HCEC 1CT (cell line): ENCODE data around the gene SLC9A1.

Experiments used
- DNase-seq: peaks from one replicate; pipeline ENCODE4 v3.0.0-alpha.2; 2017

The SLC9A1 gene

DNA sequence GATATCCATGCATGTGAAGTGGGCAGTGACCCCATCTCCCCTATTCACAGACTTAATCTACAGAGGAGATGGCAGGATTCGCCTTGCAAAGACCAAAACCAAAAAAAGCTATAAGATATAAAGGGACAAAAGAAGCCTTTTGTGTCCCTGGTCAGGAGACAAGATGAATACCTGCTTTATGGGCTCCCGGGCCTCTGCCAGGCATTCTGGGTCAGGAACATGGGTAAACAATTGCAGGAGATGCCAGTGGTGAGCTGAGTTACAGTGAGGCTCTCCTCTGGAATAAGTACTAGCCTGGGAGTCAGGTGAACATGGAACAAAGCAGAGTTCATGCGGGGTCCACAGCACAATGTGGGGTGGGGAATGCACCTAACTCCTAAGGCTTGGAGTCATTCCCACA is 4.7 kb downstream of the SLC9A1 start:
- no peak for DNase-seq

DNA sequence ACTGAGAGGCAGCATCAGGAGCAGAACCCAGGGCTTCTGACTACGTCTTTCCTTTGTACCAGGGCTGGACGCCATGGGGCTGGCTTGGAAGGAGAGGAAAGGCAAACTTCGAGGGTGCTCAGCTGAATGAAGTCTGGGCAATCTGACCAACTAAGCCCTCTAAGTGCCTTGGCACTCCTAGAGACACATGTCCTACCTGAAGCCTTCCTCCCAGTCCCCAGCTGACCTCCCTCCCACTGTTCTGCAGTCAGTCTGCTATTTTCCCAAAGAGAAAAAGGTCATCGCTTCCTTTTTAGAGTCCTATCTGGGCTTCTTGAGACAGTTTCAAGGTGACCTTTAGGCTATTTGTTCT is 5.2 kb downstream of the SLC9A1 start:
- no peak for DNase-seq

DNA sequence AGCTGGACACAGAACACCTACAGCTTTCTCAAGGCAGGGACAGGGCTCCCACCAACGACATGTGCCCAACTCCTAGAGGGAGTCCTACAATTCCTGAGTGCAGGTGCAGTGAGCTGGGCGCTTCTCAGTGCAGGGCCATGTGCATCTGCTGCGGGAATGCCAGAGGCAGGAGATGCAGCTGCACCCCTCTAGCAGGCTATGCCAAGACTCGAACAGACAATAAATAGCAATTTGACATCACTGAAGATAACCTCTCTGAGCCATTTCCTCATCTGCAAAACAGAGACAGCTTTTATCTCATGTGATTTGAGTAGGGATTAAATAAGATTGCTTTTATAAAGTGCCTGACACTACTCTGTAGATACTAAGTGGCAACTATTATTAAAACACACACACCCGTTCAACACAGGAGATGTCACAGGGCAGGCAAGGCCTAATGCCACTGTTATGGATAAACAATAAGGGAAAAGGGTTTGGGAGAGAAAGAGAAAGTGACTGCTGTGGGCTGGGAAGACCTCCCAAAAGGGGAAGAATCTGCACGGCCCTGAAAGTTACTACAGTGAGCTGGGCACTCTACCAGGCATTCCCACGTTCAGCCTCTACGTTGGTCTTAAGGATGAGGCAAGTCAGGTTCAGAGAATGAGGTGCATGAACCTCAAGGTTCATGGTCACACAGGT is 5.7 kb downstream of the SLC9A1 start:
- DNase-seq: no peak

DNA sequence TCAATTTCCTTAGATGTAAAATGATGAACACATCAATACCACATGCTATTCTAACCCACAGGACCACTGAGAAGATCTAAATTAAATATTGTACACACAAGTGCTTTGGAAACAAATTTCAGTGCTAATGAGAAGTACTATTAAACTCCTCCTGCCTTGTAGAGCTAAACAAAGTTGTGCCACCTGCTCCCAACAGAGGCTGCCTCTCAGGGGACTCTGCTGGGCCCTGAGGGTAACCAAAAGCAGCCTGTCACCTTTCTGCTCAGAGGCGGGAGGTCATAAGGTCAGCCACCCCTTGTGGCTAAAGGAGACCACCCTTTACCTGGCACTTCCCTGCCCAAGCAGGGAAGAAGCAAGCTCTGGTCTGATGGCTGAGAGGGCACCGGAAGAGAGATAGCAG is 6.3 kb downstream of the SLC9A1 start:
- DNase-seq: no peak

DNA sequence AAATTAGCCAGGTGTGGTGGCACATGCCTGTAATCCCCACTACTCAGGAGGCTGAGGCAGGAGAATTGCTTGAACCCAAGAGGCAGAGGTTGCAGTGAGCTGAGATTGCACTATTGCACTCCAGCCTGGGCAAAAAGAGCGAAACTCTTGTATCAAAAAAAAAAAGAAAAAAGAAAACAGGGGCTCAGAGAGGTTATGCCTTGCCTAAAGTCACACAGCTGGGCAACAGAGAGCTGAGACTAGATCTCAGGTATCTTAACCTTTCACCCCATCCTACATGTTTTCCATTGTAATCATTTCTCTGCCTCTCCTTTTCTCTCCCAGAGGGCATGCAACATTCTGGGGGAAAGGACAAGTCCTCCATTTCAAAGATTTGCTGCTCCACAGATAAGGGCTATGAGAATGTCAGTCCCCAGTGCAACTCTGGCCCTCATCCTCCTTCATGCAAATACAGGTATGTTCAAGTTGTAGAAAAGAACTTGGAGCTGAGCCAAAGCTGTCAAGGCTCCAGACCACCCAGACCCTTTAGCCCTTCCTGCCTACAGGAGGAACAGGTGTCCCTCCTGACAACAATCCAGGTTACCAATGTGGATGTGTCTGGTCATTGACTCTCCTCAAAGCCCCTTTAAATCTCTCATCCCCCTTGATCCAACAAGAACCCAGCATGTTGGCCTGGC is 6.9 kb downstream of the SLC9A1 start:
- DNase-seq: no peak

DNA sequence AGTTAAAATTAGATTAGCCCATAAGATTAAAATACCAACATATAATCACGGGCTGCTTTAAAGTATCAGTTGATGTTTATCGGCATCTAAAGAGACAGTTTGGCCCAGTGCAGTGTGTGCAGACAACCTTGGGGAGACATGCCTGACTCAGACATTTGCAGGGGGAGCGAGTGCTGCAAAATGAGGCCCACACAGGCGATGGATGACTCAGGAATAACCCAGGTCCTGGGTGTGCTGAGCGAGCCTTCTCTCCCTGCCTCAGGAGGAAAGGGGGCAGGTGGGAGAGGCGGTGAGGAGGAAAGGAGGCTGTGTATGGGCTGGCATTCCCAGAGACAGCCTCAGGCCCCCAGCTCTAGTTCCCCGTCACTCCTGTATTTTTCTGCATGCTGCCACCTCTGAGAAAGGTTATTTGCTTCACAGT is 9.0 kb downstream of the SLC9A1 start:
- peak; percentile 87 for DNase-seq

DNA sequence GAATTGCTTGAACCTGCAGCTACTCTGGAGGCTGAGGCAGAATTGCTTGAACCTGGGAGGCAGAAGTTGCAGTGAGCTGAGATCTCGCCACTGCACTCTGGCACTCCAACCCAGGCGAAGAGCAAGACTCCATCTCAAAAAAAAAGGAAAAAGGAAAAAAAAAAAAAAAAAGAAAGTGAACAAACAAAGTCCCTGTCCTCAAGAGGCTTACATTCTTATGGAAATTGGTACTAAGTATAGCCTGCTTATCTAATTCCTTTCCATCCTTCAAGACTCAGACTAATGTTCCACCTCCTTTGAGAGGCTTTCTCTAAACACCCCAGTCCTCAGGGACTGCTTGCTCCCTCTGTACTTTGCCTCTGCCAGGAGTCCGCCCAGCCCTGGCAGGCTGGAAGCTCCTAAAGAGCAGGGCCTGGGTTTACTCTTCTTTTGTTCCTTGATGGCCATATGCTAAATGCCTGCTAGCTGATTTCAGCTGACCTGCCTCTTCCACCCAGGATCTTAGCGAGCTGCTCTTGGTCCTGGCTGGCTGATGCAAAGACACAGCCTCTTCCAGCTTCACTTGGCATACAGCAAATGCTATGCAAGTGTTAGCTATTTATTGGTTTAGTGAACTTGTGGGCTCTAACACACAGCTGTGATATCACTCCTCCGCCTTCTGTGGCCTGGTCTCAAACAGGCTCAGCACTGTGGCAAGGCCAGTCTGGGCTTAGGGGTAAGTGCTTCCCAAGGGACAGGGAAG is 9.8 kb downstream of the SLC9A1 start:
- peak; percentile 21 for DNase-seq

DNA sequence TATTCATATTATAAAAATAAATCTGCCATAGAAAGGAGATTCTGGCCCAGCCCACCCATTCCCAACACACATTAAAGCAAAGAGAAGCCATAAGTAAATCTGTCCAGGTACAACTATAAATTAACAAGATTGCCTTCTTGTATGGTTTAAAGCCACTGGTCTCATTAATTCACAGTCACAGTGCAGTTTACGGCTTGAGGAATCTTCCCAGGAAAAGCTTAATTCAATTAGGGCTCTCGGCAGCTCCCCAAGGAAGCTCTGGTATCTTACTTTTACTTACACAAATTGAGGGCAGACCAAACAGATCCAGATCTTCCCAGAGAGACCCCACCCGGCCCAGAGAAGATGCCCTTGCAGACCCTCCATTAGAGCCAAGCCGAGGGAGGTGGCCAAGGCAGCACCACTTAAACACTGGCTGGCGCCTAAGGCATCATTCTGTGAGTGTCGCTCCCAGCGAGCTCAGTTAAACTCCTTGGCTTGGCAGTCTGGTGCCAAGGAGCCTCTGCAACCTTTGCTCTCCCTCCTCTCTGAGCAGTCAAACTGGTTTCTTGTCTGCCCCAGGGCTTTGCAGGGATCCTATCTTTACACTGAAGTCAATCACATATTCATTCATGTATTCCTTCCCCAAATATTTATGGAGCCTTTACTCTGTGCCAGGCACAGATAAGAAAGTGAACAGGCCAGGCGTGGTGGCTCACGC is 10.7 kb downstream of the SLC9A1 start:
- no peak for DNase-seq

DNA sequence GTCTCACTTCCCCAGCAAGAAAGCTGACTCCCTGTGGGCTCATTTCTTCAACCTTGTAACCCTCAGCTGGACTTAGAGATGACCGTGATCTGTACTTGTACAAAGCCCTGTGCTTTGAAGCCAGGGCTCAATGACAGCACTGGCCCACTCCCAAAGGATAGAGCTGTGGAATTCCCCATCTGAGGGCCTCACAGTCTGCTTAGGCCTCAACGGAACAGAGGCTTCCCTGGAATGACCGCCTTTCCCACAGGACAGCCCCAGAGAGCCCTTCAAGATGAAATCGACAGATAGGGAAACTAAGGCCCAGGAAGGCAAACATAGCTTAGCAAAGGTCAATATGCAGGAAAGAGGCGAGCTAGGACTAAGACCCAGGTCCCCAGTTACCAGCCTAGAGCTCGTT is 11.5 kb downstream of the SLC9A1 start:
- DNase-seq: no peak

DNA sequence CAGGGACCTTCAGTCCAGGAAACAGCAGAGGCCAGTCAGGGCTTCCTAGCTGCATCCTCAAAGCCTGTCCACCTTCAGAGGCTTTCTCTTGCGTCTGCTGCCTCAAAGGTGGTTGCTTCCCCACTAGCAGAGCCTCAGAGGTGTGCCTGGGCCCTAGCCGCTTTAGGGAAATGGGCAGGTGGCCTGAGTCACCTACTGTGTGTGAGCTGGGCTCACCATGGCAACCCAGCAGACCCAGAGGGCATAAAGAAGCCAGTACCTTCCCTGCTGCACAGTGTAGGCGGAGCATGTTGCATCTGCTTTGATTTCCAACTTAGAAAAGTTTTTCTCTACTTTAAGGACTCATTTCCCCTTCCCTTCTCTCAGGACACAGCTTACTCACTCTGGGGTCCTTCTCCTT is 12.5 kb downstream of the SLC9A1 start:
- DNase-seq: no peak

DNA sequence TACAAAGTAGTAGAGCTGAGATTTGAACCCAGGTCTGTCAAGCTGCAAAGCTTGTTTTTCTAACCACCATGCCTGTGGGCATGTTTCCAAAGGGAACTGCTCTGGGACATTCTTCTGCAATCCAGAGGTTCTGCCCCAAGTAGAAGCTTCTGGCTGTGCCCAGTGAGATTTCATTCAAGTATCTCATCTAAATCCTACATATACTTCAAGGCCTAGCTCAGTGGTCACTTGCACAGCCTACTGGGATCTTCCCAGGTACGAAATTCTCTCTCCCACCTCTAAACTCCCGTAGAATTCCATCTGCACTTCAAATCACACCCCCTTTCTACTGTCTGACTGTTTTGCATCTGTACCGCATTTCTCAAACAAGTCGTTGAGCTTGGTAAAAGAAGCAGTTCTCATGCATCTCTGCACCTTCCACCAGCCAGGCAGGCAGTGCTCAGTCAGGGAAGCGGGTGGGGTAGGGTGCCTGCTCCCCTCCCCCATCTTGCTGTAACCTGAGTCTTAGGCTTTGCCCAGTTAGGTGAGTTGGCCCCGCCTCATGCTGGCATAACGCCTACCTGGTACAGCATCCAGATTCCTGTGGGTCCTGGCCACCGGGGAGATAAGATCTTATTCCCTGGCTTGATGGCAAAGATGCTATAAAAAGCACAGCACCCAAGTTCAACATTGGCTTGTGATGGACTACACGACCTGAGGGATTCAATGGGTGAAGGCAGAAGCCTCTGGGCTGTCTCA is 13.5 kb downstream of the SLC9A1 start:
- DNase-seq: no peak

DNA sequence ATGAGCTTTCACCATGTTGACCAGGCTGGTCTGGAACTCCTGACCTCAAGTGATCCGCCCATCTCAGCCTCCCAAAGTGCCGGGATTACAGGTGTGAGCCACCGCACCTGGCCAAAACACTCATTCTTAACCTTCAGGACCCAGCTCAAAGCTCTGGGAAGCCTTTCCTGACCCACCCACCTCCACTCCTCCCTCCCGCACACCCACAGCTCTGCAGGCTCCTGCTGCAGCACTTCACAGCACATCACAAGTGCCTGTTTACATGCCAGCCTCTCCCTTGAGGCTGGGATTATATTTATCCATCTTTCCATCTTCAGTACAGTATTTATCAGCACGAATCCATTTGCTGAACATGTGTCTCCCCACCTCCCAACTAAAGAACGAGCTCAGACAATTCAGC is 14.9 kb downstream of the SLC9A1 start:
- DNase-seq: no peak

DNA sequence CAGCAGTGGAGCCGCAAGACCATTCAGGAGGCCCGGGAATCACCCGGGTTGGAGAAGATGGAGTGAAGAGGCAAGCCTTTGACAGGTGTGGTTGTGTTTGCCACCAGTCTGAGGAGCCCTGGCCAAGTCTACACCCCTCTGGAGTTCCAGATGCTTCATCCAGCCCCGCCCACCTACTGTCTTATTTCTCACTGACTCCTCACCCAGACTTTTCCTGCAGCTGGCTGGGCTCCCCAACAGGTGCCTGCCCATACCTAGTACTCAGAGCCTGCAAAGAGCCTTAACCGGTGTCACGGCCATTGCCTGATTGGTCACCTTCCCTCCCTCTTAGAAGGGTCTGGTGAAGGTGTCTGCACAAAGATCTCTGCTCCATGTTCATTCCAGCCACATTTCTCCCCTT is 16.0 kb downstream of the SLC9A1 start:
- no peak for DNase-seq

DNA sequence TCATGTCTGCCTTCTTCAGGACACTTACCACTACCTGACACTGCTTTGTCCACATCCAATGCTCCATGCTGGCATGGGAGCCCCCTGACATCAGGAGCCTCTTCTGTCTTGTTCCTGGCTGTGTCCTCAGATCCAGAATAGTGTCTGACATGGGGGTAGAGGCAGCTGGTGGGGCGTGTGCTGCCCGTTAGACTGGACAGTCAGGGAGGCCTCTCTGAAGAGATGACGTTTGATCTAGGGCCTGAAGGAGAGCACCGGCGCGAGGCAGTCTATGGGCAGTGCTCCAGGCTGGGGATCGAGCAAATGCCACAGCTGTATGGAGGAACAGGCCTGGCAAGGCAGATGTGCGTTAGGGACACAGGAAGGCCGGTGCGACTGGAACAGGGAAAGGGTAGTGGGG is 16.6 kb downstream of the SLC9A1 start:
- DNase-seq: no peak

DNA sequence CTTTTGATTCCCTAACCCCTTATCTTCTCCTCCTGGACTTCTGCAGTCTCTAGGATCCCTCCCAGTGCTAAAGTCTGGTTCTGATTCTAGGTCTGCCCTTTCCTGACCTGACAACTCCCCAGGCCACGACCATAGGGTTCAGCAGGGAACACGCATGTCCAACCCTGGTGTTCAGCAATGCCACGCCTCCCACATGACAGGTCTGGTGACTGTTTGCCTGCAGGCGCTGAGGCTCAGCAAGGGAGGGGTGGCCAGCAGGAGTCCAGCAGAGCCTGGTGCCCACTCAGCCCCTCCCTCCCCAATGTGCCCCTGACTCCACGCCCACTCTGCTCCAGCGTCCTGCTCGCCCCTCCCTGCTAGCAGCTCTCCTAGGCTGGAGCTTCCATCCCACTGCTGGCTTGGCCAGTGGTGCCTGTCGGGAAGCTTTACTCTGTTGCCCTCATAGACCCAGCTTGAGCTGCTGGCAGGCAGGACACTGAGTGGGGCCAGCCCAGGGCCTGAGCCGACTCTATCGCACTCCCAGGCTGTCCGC is 17.3 kb downstream of the SLC9A1 start:
- DNase-seq: no peak

DNA sequence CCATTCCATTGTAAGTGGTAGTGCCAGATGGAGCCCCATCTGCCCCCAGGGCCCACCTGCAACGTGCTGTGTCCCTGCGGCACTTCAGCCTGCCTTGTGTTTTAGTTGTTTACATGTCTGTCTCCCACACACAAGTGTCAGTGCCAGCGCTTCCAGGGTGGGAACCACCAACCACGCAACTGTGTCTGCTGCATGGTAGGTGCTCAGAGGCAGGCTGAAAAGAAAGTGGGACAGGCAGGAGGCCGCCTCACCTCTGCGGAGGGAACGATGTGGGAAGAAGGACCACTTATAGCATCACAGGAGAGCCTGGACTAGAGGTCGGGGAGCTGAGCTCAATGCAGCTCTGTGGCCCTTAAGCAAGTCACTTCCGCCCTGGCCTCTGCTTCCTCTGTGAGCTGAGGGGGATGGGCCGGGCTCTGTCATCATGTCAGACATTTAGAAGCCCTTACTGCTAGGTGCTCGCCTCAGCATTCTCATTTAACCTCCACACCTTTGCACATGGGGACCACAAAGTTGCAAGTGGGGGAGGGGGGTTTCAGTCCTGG is 17.9 kb downstream of the SLC9A1 start:
- DNase-seq: no peak

DNA sequence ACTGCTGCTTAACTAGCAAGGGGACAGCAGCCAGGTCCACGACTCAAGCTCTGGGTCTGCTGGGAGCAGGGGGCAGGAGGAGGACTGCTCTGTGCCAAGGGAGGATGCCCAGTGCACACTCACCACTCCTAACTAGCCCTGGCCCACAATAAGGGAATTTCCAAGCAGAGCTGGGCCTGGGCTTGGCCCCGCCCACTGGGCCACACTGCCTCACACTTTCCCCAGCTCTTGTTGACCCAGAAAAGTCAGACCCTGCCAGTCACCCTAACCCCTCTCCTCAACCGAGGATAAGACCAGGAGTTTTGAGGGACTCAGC is 18.7 kb downstream of the SLC9A1 start:
- no peak for DNase-seq

DNA sequence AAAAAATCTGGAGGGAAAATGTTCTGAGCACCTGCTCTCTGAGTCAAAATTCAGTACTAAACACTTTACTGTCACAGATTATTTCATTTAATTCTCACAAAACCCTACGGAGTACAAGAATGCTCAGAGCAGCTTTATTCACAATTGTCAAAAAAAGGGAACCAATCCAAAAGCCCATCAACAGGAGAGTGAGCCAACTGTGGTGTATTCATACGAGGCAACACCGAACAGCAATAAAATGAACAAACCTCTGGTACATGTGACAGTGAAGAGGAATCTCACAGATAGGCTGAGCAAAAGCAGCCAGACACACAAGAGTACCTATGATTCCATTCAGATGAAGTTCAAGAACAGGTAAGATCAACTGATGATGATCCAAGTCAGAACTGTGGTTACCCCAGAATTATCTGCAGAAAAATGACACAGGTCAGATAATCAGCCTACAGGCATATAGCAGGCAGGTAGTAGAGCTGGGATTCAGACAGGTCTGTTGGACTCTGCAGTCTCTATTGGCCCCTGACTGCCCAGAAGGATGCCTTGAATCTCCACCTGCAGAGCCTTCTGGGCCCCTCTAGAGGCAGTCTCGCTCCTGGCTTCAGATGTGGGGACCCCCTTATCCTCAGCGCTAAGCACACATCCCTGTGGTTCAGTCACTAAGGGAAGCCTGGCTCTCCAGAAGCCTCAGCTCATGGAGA is 19.2 kb downstream of the SLC9A1 start:
- DNase-seq: no peak

DNA sequence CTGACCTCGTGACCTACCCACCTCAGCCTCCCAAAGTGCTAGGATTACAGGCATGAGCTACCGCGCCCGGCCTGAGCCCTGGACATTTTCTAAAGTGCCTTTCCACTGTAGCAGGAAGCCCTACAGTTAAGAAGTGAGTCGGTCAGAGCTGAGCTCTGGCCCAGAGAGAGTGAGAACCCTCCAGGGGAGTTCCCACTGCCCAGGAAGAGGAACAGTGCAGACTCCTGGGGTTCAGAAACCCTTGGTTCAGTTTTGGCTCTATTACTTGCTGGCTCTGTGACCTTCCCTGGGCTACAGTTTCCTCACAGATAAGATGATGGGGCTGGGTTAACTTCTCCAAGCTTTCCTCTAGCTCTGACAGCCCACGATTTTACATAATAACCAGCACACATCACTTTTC is 20.9 kb downstream of the SLC9A1 start:
- no peak for DNase-seq

DNA sequence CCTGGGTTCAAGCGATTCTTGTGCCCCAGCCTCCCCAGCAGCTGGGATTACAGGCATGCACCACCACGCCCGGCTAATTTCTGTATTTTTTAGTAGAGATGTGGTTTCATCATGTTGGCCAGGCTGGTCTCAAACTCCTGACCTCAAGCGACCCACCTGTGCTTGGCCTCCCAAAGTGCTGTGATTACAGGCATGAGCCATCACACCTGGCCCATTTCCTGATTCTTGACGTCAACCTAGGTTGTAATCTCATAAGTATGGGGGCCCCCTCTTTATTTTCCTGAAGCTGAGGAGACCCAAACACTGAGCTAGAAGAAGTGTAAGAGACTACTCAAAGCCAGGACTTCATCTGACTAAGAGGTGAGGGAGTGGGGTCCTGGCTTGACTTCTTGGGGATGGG is 21.8 kb downstream of the SLC9A1 start:
- no peak for DNase-seq

DNA sequence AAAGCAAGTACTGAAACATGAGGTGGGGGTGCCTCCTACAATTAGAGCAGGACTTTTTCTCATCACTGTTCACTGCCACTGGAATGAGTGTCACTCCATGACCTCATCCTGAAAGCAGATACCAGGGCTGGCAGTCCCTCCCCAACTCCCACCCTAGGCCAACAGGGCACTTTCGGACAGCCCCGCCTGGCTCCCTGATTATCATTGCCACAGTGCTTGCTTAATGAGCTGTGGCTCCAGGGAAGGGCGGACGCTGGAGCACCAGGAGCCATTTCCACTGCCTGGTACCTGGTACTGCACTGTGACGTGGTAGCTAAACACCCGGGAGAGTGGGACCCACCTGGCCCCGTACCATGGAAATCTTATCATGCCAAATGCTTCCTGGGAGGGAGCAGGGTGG is 22.3 kb downstream of the SLC9A1 start:
- no peak for DNase-seq

DNA sequence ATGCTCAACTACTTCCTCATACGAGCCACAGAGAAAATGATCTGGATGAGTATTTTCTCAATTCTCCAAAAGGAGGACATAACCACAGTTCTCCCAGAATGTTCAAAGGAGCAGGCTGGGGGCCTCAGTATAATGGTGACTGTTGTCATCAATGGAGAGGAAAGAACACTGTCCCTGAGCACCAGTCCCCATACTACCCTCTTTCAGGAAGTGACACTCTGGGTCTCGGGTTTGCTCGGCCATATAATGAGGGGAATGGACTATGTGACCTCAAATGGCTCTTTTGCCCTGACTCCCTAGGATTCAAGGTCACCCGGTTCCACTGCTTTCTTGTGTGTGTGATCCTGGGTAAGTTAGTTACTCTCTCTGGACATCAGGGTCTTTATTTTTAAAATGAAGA is 22.8 kb downstream of the SLC9A1 start:
- no peak for DNase-seq
